ENCODE data around the gene CDC25A. TPM values are rescaled to one million over a fixed set of nuclear protein-coding genes. Genes with fewer than 3 reads are reported as not detected.

CDC25A gene
- total and polyA plus RNA-seq, 9 of the 15 experiments (the other 6 are each of a cell fraction or from before 2014, with no cell fraction given), result 3.4 to 61.3 (median 51.8) TPM

GRCh38 chr3:48151058-48151806, 37.0 kb downstream of the CDC25A start:
- FAIRE-seq (peak; percentile 94), DNase-seq (ENCODE audit: extremely low read depth in 1 of 4, low spot score in 3 of 4) (peak; percentile 75 to 83 (median 76)), ATAC-seq (peak; percentile 98)
- H3K9me3 ChIP-seq (replicated peaks; ENCODE audit: control insufficient read depth, insufficient read depth, low read depth, low read length), result no peaks in the 10 kb centered on the region
- no peak overlapping the region for H3K4me2 ChIP-seq (ENCODE audit: insufficient read depth, low read length)
- H4K20me1 ChIP-seq (replicated peaks; ENCODE audit: control insufficient read depth, insufficient read depth, low read length), result no peaks in the 10 kb centered on the region
- H3K4me3 ChIP-seq, result no peak overlapping the region
- H3K27me3 ChIP-seq (ENCODE audit: control insufficient read depth in 2 of 2, insufficient read depth in 2 of 2, low read length in 2 of 2), result 0 out of 5 replicates have a peak, but pooled peaks cover 0 to 2% of the 10 kb centered on the region in 2 experiments
- 24% methylated on average over 8 of the region's 8 CpGs for WGBS (ENCODE audit: insufficient coverage, low coverage, missing lambda C conversion rate)
- H3K9ac ChIP-seq (ENCODE audit: insufficient read depth in 1 of 2, low read depth in 2 of 2, low read length in 2 of 2), result 0 out of 4 replicates have a peak overlapping the region, but pooled peaks of 1 of the 2 experiments have one; percentile 10
- in situ Hi-C loops (cut with MboI) (loop anchor here (5.0 to 10.0 kb wide), 3 partner anchors 286 to 626 kb away; no protein-coding TSS in a partner anchor), intact Hi-C loops (cut with micrococcal nuclease) (loop anchor here (1.0 to 10.0 kb wide), 7 partner anchors 160 to 729 kb away; no protein-coding TSS in a partner anchor)
- BruUV-seq (replicated peaks), result no TSS peak
- 0 out of 5 replicates have a peak, but pooled peaks cover 0 to 2% of the 10 kb centered on the region in 2 experiments for H3K4me1 ChIP-seq (replicated peaks in 1 of 2; ENCODE audit: control insufficient read depth in 2 of 2, insufficient read depth in 2 of 2, low read length in 2 of 2)
- H3K79me2 ChIP-seq (ENCODE audit: control insufficient read depth, insufficient read depth, low read length), result no peaks in the 10 kb centered on the region
- H3K9me1 ChIP-seq (ENCODE audit: control insufficient read depth, insufficient read depth, low read length), result no peaks in the 10 kb centered on the region
- ChIA-PET POLR2A (interaction anchor here (0.6 to 1.4 kb wide), 6 partner anchors 11 to 1022 kb away, joined by 3 to 7 read pairs (median 3); no protein-coding TSS in a partner anchor), CTCF (ENCODE audit: low intra/inter-chr PET ratio) (interaction anchor here (0.6 to 1.9 kb wide), 4 partner anchors 314 to 627 kb away, joined by 3 to 13 read pairs (median 8); no protein-coding TSS in a partner anchor)
- H2AFZ ChIP-seq (ENCODE audit: low read depth, low read length), result peak overlapping the region; percentile 20; the same call in 1 of the 2 replicates
- H3K27ac ChIP-seq (ENCODE audit: extremely low read depth, low read depth, low read length), result no peak overlapping the region
- H3K36me3 ChIP-seq (ENCODE audit: control insufficient read depth, insufficient read depth, low read length), result no peaks in the 10 kb centered on the region
- no peak for TF ChIP-seq TAF9B (IDR thresholded peaks at IDR 0.05; ENCODE audit: partially characterized antibody)
- TF ChIP-seq ZNF347 (CRISPR knock-in tag; IDR thresholded peaks at IDR 0.05; ENCODE audit: low read depth), result no peak
- TF ChIP-seq FOXP1 (CRISPR knock-in tag; IDR thresholded peaks at IDR 0.05), result no peak
- no peak for TF ChIP-seq CHCHD3 (CRISPR knock-in tag; IDR thresholded peaks at IDR 0.05)
- TF ChIP-seq ZNF668 (CRISPR knock-in tag; IDR thresholded peaks at IDR 0.05), result no peak
- TF ChIP-seq TFAP4 (CRISPR knock-in tag; IDR thresholded peaks at IDR 0.05; ENCODE audit: borderline replicate concordance), result peak; percentile 55; the same call in 1 of the 2 replicates
- no peak for TF ChIP-seq ZNF592 (IDR thresholded peaks at IDR 0.05)
- TF ChIP-seq MYC (IDR thresholded peaks at IDR 0.05; ENCODE audit: low read depth, low read length), result 0 out of 2 replicates have a peak, but pooled peaks have one; percentile 41
- no peak for TF ChIP-seq MYC (CRISPR knock-in tag; IDR thresholded peaks at IDR 0.05; ENCODE audit: borderline replicate concordance, low read depth)
- no peak for TF ChIP-seq YY1 (IDR thresholded peaks at IDR 0.05; ENCODE audit: borderline replicate concordance in 1 of 3, control insufficient read depth in 1 of 3, extremely low read depth in 1 of 3, insufficient read depth in 3 of 3, insufficient read length in 1 of 3, insufficient replicate concordance in 2 of 3, low read depth in 1 of 3, low read length in 2 of 3)
